Activated T-cell treated with anti-CD3 and anti-CD28 coated beads, Interleukin-2, amount 50 U/mL, for 72 hours (primary cell): ENCODE measurements around the gene CDAN1. TPM values are rescaled to one million over a fixed set of nuclear protein-coding genes. Genes with fewer than 3 reads are reported as not detected.
"Not testable (repeated sequence)": the region's sequence is repeated elsewhere in the genome, so short reads cannot be mapped to it uniquely, and the experiment has no call there.

Source experiments
- ATAC-seq, 2 donors: fragments of 150-1000 bp; cut with Tn5 transposase; replicated peaks in 1 of 2; 2 replicates each; pipeline ENCODE4 v1.10.0; 2021; ENCODE audit warnings: moderate library complexity in 2 of 2, mild to moderate bottlenecking in 1 of 2
- DNase-seq, 2 donors: peaks; one replicate each; pipeline ENCODE4 v3.0.0; 2021 to 2022; ENCODE audit warnings: mixed read lengths in 1 of 2
- H3K27ac Mint-ChIP-seq: one replicate; pipeline ENCODE4 v1.8.0; 2022; ENCODE audit warnings: mild to moderate bottlenecking, moderate library complexity, mixed read lengths
- H3K27me3 Mint-ChIP-seq: one replicate; pipeline ENCODE4 v1.8.0; 2022; ENCODE audit warnings: low read depth, mixed read lengths
- H3K36me3 Mint-ChIP-seq, 2 donors: one replicate each; pipeline ENCODE4 v1.8.0; 2022; ENCODE audit warnings: mixed read lengths in 2 of 2, mild to moderate bottlenecking in 1 of 2; ENCODE audit not compliant: insufficient read depth in 2 of 2
- H3K4me1 Mint-ChIP-seq: one replicate; pipeline ENCODE4 v1.8.0; 2022; ENCODE audit warnings: low read depth, mixed read lengths
- H3K4me3 Mint-ChIP-seq, 2 donors: one replicate each; pipeline ENCODE4 v1.8.0; 2022; ENCODE audit warnings: mild to moderate bottlenecking in 2 of 2, mixed read lengths in 2 of 2, moderate library complexity in 2 of 2
- H3K9me3 Mint-ChIP-seq, 2 donors: one replicate each; pipeline ENCODE4 v1.8.0; 2022; ENCODE audit warnings: mixed read lengths in 2 of 2
- total RNA-seq, 2 donors: library from RNA; stranded (reverse); gene quantifications; one replicate each; pipeline ENCODE4 v1.2.3, GENCODE V29; 2022

CDAN1 gene
- total RNA-seq, 2 donors from 2014 or later = 18.2 to 26.0 TPM

DNA sequence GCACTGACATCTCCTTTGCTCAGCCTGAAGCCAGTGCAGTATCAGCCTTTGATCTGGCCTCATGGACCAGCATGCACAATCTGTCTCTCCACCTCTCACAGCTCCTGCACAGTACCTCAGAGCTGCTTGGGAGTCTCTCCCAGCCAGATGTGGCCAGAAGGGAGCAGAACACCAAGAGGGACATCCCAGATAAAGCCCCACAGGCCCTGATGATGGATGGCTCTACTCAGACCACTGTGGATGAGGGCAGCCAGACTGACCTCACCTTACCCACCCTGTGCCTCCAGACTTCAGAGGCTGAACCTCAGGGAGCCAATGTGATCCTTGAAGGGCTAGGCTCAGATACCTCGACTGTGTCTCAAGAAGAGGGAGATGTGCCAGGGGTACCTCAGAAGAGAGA lies 44.4 kb downstream of the CDAN1 start:
- H3K4me3 Mint-ChIP-seq = no peak overlapping the region

DNA sequence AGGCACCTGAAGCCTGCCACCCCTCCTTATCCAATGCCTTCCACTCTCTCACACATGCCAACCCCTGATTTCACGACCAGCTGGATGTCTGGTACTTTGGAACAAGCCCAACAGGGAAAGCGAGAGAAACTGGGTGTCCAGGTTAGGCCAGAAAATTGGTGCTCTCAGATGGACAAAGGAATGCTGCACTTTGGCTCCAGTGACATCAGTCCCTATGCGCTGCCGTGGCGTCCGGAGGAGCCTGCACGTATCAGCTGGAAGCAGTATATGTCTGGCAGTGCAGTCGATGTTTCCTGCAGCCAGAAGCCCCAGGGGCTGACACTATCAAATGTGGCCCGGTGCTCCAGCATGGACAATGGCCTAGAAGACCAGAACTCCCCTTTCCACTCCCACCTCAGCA lies 45.2 kb downstream of the CDAN1 start:
- DNase-seq = no peak

More for the DNA sequence above, 44.4 kb downstream of the CDAN1 start:
- no peaks in the 10 kb centered on the region for H3K27me3 Mint-ChIP-seq
- DNase-seq (no peak), ATAC-seq (no peak)
- H3K36me3 Mint-ChIP-seq = no peaks in the 10 kb centered on the region
- H3K4me1 Mint-ChIP-seq = peaks cover 13% of the 10 kb centered on the region
- H3K9me3 Mint-ChIP-seq = no peaks in the 10 kb centered on the region
- no peak overlapping the region for H3K27ac Mint-ChIP-seq

DNA sequence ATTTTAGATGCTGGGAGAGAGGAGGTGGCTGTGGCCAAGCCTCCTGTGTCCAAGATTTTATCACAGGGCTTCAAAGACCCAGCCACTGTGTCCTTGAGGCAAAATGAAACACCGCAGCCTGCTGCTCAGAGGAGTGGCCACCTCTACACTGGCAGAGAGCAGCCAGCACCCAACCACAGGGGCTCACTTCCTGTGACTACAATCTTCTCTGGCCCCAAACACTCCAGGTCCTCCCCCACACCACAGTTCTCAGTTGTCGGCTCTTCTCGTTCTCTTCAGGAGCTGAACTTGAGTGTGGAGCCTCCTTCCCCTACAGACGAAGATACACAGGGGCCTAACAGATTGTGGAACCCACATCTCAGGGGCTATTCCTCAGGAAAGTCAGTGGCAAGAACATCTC lies 45.6 kb downstream of the CDAN1 start:
- peak overlapping the region in 1 of 2 donors; percentile 34 for H3K4me3 Mint-ChIP-seq
- H3K9me3 Mint-ChIP-seq = no peaks in the 10 kb centered on the region
- peak overlapping the region; percentile 24 for H3K27ac Mint-ChIP-seq
- DNase-seq = peak; percentile 31 to 41
- H3K36me3 Mint-ChIP-seq = no peaks in the 10 kb centered on the region
- ATAC-seq = peak; percentile 86 to 91
- no peaks in the 10 kb centered on the region for H3K27me3 Mint-ChIP-seq
- H3K4me1 Mint-ChIP-seq = peaks cover 13% of the 10 kb centered on the region

More for the DNA sequence above, 45.2 kb downstream of the CDAN1 start:
- H3K4me1 Mint-ChIP-seq = peaks cover 13% of the 10 kb centered on the region
- peak overlapping the region; percentile 24 for H3K27ac Mint-ChIP-seq
- no peaks in the 10 kb centered on the region for H3K27me3 Mint-ChIP-seq
- ATAC-seq = no peak
- no peak overlapping the region for H3K4me3 Mint-ChIP-seq
- no peaks in the 10 kb centered on the region for H3K9me3 Mint-ChIP-seq
- H3K36me3 Mint-ChIP-seq = no peaks in the 10 kb centered on the region

DNA sequence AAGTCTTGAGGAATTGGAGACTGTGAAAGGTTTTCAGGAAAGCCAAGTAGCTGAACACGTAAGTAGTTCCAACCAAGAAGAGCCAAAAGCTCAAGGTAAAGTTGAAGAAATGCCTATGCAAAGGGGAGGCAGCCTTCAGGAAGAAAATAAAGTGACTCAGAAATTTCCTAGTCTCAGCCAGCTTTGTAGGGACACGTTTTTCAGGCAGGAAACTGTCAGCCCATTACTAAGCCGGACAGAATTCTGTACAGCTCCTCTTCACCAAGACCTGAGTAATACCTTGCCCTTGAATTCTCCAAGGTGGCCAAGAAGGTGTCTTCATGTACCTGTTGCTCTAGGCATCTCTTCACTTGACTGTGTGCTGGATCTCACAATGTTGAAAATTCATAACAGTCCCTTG lies 48.6 kb downstream of the CDAN1 start:
- H3K36me3 Mint-ChIP-seq = no peaks in the 10 kb centered on the region
- peaks cover 13% of the 10 kb centered on the region for H3K4me1 Mint-ChIP-seq
- H3K27ac Mint-ChIP-seq = no peak overlapping the region
- ATAC-seq (no peak), DNase-seq (no peak)
- H3K4me3 Mint-ChIP-seq = no peak overlapping the region
- H3K9me3 Mint-ChIP-seq = no peaks in the 10 kb centered on the region
- H3K27me3 Mint-ChIP-seq = no peaks in the 10 kb centered on the region

DNA sequence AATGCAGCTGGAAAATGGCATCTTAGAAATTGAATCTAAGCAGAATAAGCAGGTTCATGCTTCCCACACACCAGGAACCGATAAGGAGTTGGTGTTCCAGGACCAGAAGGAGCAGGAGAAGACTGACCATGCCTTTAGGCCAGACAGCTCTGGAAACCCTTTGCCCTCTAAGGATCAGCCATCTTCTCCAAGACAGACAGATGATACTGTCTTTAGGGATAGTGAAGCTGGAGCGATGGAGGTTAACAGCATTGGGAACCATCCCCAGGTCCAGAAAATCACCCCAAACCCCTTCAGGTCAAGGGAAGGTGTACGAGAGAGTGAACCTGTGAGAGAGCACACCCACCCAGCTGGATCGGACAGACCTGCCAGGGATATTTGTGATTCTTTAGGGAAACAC lies 49.2 kb downstream of the CDAN1 start:
- no peak for ATAC-seq
- no peak overlapping the region for H3K4me3 Mint-ChIP-seq

DNA sequence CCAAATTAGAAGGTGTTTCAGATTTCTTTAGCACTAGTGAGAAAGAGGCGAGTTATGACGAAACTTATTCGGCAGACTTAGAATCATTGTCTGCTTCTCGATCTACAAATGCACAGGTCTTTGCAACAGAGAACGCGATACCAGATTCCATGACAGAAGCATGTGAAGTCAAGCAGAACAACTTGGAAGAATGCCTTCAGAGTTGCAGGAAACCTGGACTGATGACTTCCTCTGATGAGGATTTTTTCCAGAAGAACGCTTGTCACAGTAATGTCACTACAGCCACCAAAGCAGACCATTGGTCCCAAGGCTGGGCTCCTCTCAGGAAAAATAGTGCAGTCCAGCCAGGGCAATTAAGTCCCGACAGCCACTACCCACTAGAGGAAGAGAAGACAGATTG lies 50.6 kb downstream of the CDAN1 start:
- Mint-ChIP-seq H3K4me3 (no peak overlapping the region), H3K36me3 (no peaks in the 10 kb centered on the region), H3K9me3 (no peaks in the 10 kb centered on the region), H3K27ac (no peak overlapping the region), H3K4me1 (peaks cover 8% of the 10 kb centered on the region), H3K27me3 (no peaks in the 10 kb centered on the region)
- no peak for DNase-seq
- no peak for ATAC-seq

More for the DNA sequence above, 49.2 kb downstream of the CDAN1 start:
- H3K4me1 Mint-ChIP-seq = peaks cover 13% of the 10 kb centered on the region
- no peaks in the 10 kb centered on the region for H3K27me3 Mint-ChIP-seq
- DNase-seq = no peak
- H3K36me3 Mint-ChIP-seq = no peaks in the 10 kb centered on the region
- no peak overlapping the region for H3K27ac Mint-ChIP-seq
- no peaks in the 10 kb centered on the region for H3K9me3 Mint-ChIP-seq

DNA sequence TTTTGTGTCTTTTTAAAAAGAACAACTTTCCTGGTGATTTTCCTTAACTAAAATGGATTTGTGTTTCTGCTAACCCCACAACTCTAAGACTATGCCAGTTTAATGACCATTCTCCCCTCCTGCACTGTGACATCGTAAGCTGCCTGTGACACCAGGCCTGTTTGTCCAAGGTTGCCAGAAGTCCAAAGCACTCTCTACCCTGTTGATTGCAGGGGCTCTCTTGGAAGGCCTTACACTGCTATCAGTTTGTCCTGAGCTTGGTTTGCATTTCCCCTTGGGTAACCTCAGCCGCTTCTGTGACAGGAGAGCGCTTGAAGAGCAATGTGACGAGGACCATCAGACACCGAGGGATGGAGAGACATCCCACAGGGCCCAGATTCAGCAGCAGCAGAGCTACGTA lies 55.8 kb downstream of the CDAN1 start:
- DNase-seq (no peak), ATAC-seq (no peak)
- H3K27me3 Mint-ChIP-seq = no peaks in the 10 kb centered on the region
- H3K4me3 Mint-ChIP-seq = no peak overlapping the region
- no peaks in the 10 kb centered on the region for H3K9me3 Mint-ChIP-seq
- peaks cover 0 to 3% of the 10 kb centered on the region in 2 donors for H3K36me3 Mint-ChIP-seq
- H3K27ac Mint-ChIP-seq = no peak overlapping the region
- H3K4me1 Mint-ChIP-seq = peaks cover 22% of the 10 kb centered on the region

DNA sequence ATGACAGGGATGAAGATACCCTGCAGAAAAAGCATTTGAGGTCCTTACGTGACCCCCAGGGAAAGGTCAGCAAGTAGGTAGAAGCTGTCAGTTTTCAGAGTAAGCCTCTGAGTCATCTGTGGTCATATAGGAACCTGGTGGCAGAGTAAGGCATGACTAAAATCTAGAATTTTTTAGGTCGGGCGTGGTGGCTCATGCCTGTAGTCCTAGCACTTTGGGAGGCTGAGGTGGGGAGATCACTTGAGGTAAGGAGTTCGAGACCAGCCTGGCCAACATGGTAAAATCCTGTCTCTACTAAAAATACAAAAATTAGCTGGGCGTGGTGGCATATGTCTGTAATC lies 56.8 kb downstream of the CDAN1 start:
- Mint-ChIP-seq H3K27ac (peak overlapping the region; percentile 20), H3K4me1 (peaks cover 22% of the 10 kb centered on the region), H3K4me3 (peak overlapping the region in 1 of 2 donors; percentile 10)
- not testable (repeated sequence) for H3K9me3 Mint-ChIP-seq, H3K27me3 Mint-ChIP-seq, H3K36me3 Mint-ChIP-seq
- DNase-seq (peak; percentile 70 to 80), ATAC-seq (peak; percentile 99 to 100)

DNA sequence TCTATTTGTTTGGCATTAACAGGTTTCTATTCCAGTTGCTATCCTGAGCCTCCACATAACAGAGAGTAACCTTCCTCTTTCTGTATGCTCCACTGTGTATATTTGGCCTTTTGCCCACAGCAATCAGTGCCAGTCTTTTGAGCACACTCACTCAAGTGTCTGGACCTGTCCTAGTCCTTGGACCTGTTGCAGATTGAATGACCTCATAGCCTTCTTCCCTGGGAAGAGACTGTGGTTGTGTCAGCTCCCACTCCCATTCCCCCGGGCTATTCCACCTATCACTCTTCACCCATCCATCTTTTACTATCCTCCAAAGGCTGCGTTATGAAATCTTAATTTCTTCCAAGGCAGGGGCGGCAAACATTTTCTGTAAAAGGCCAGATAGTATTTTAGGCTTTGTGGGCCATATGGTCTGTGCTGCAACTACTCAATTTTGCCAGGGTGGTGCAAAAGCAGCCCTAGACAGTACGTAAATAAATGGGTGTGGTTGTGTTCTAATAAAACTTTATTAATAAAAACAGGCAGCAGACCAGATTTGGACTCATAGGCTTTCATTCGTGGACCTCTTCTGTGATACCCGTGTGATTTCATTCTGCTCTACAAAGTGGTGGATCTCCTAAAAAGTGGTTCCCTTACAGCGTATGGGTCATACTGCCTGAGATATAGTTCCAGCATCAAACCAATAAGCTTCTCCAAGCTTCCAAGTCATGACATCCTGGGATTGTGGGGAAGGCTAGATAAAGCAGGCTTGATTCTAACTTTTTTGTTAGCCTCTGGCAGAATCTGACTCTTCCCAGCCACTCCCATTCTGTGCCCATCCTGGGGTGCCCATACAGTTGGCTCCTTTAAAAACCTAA lies 57.4 kb downstream of the CDAN1 start:
- peaks cover 0 to 3% of the 10 kb centered on the region in 2 donors for H3K36me3 Mint-ChIP-seq
- no peak for DNase-seq
- H3K4me3 Mint-ChIP-seq = peak overlapping the region in 1 of 2 donors; percentile 10
- peak overlapping the region; percentile 20 for H3K27ac Mint-ChIP-seq
- no peak for ATAC-seq
- H3K9me3 Mint-ChIP-seq = no peaks in the 10 kb centered on the region
- H3K27me3 Mint-ChIP-seq = no peaks in the 10 kb centered on the region
- H3K4me1 Mint-ChIP-seq = peaks cover 22% of the 10 kb centered on the region

DNA sequence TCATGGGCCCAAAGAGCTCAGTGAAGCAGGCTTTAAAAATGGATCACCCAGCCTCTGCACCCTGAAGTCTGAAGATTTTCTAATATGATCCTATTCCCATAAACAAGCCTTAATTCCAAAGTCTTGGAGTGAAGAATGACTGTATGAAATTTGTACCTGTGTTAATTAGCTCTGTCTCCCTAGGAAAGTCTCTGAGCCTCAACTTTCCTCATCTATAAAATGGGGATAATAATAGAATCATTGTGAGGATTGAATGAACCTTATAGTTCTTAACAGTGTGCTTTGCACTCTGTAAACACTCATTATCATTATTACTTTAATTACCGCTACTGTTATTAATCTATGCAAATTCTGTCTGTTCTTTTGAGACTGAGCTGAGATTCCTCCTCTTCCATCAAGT lies 61.9 kb downstream of the CDAN1 start:
- peaks cover 9% of the 10 kb centered on the region for H3K4me1 Mint-ChIP-seq
- H3K36me3 Mint-ChIP-seq = no peaks in the 10 kb centered on the region
- no peak overlapping the region for H3K4me3 Mint-ChIP-seq
- no peak for ATAC-seq
- no peak overlapping the region for H3K27ac Mint-ChIP-seq
- no peaks in the 10 kb centered on the region for H3K27me3 Mint-ChIP-seq
- no peaks in the 10 kb centered on the region for H3K9me3 Mint-ChIP-seq
- DNase-seq = no peak

DNA sequence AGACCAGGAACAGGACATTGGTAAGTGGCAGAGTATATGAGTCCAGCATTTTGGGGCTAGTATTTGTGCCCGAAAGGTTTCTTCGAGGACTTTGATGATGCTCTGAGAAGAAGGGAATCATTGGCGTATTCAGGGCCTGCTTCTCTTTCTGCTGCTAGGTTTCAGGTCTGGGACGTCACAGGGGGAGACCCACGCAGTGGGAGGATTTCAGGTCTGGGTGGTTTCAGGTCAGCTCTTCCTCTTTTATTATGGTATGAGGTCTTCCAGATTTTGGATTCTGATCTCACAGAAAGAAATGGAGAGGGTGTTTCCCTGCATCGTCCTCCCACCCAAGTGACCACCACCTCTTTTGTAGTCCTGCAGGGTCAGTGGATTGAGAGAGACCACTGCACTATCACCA lies 62.5 kb downstream of the CDAN1 start:
- no peak overlapping the region for H3K4me3 Mint-ChIP-seq
- DNase-seq (no peak), ATAC-seq (no peak)
- H3K27ac Mint-ChIP-seq = no peak overlapping the region
- no peaks in the 10 kb centered on the region for H3K9me3 Mint-ChIP-seq
- peaks cover 3% of the 10 kb centered on the region for H3K4me1 Mint-ChIP-seq
- no peaks in the 10 kb centered on the region for H3K36me3 Mint-ChIP-seq
- H3K27me3 Mint-ChIP-seq = no peaks in the 10 kb centered on the region
